HG02884 (cell line): ENCODE results near the gene C4orf50.
"Not testable (repeated sequence)": the region's sequence is repeated elsewhere in the genome, so short reads cannot be mapped to it uniquely, and the experiment has no call there.

Experiments
- ATAC-seq: cut with Tn5 transposase; IDR thresholded peaks from one replicate; pipeline ENCODE4 v1.9.1; 2021; ENCODE audit warnings: mild to moderate bottlenecking, moderate library complexity; ENCODE audit not compliant: unreplicated experiment

C4orf50 gene

DNA sequence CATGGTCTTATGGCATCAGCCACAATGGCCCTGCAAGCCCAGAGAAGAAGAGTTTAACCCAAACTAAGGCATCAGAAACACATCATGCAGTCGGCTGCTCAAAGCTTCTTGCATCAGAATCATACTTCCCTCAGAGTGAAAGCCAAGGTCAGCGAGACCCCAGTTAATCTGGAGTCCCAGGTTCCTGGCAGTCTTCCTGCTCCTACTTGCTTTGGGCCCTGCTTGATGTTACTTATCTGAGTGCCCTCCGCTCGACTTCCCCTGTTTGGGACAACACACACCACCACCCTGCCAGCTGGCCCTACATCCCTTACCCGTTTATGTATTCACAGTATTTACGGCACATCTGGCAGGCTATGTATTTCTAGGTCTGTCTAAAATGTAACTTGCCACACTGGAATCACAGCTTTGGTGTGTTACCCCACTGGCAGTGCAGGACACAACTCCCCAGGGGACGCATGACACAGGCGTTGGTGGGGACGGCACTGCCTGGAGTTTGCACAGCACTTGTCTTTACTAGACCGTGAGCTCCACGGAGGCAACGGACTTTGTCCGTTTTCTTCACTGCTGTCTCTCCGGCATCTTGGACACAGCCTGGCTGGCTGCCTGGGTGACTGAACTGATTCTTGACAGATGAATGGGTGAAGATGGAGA lies 148.1 kb downstream of the C4orf50 start:
- no peak for ATAC-seq

DNA sequence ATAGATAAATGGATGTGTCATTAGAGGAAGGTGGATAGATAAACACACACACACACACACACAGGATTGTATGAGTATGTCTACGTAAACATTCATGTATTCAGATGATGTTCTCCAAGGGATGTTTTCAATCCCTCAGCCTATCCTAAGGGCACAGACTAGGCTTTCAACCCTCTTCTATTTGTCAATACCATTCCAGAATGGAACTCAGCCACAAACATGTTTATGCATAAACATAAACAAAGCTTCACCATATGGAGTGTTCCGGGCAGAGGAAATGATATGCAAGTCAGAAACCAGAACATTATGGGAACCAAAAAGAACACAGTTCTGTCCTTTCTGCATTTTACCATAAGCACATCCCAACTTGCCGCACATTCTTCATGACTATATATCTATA lies 150.4 kb downstream of the C4orf50 start:
- no peak for ATAC-seq

DNA sequence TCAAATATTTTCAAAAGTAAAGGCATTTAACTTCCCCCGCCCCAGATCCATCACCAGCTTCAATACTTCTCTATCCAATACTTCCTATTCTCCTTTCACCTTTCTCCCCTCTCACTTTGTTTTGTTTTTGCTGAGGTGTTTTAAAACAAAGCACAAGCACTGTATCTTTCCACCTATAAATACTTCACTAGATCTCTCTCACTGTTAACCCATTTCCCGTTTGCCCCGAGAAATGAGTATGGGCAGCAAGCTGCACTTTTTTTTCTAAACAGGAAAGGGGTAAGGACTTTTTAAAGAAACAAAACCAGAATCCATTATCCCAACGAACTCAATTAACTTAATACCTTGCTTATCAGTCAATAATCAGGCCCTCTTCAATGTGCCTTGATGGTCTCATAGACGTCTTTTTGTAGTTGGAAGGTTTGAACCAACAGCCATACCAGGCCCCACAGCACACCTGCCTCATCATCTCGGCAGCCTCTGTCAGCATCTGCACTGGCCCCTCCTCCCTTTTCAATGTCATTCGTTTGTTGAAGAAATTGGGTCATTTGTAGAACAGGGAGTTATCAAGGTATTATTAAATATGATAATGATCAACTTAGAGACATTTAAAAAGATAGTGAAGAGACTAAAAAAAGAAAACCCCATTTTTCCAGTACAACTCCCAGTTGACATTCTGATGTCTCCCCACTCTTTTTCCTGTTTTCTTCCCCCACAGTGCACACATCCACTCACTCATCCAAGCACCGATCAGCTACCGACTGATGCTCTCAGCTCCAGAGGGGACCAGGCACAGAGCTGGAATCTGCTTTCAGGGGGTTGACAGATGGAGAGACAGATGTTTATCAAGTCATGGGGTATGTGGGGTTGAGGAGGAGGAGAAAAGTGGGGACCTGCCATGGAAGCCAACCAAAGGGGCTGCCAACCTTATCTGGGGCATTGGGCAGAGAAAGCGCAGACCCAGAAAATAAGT lies 151.1 kb downstream of the C4orf50 start:
- ATAC-seq = no peak

DNA sequence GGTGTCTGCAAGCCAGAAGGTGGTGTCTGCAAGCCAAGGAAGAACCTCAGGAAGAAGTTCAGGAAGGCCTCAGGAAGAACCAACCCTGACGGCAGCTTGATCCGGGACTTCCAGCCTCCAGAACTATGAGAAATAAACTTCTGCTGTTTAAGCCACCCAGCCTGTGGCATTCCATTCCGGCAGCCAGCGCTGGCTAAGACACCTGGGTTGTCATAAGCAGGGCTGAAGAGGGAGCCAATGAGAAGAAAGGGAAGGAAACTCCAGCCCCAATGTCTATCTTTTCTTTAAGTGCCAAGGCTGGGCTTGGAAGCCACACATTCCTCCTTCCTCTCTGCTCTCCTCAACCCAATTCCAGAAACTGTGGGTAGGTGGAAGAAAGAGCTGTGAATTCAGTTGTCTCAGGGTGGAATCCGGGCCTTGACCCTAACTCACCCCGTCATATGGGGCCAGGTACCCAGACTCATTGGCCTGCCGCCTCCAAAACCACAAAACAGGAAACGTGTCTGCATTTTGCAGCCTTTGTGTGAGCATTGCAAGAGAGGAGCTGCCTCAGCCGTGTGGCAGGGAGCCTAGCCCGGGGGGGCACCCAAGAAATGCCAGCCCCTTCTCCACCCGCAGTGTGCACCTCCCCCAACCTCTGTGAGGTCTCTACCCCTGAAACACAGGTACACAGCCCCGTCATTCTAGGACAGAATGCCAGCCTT lies 152.2 kb downstream of the C4orf50 start:
- ATAC-seq = no peak

DNA sequence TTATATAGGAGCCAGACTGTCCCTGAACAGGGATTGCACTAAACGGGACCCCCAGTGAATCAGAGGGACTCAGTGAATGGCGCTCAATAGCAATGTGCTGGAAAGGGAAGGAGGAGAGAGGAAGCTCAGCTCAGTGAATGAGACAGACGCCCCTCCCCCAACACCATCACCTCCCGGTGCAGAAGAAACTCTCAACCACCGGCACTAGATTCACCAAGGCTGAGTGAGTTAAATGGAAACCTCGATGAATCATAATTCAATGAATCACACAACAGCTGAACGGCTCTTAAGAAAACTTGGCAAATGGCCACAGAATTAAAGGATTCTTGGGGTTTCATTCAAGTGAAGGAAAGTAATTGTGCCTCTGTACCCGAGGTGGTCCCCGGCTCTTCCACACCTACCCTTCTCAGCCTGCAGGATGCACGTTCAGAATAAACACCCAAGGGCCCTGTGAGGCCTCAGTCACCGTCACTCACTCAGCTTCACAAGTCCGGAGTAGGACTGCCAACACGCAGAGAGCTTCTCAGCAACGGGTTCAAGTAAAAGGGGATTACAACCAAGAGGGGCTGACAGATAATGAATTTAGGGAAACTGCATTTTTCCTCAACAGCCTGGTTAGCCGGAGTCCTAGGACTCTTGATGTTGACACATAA lies 154.6 kb downstream of the C4orf50 start:
- no peak for ATAC-seq

DNA sequence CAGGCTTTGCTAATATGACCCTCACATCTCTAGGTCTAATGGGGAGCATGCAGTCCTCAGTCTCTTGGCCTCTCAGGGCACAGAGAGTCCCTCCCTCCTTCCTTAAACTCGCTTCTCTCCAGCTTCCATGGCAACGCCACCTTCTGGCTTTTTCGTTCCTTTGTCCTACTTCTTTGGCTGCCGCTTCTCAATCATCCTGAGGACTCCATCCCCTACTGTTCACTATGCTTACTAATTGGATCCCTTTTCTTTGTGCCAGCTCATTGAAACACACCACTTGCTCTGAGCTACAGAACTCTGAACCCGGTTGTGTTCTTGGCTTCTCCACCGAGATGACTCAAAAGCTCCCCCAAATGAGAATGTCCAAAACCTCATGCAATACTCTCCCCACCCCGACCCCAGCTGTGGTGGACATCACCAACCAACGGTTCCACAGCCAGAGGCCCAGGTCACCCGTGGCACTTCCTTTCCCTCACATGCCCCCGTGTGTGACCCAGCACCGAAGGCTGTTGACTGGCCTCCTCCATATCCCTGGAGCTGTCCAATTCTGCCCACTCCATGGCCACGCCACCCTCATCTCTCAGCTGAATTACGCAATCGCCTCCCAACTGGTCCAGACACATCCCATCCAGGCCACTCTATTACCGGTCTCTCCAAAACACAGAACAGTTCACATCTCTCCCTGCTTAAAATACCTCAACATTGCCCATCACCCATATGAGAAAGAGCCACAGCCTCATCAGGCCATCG lies 160.0 kb downstream of the C4orf50 start:
- no peak for ATAC-seq

DNA sequence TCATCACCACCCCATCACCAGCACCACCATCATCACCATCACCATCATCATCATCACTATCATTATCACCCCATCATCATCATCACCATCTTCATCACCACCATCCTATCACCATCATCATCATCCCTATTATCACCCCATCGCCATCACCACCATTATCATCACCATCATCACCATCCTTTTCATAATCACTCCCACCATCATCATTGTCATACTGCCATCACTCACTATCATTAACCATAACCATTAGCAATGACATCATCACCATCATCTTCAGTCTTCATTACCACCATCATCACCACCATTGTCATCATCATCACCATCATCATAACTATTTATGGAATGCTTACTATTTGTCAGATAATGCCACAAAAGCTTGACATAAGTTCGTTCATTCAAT lies 161.0 kb downstream of the C4orf50 start:
- no peak for ATAC-seq

DNA sequence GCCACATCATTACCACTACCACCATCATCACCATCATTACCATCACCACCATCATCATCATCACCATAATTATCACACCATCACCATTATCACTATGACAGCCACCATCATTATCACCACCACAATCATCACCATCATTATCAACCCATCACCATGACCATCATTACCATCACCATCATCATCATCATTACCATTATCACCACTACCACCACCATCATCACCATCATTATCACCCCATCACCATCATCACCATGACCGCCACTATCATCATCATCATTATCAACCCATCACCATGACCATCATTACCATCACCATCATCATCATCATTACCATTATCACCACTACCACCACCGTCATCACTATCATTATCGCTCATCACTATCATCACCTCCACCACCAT lies 161.9 kb downstream of the C4orf50 start:
- ATAC-seq = not testable (repeated sequence)

DNA sequence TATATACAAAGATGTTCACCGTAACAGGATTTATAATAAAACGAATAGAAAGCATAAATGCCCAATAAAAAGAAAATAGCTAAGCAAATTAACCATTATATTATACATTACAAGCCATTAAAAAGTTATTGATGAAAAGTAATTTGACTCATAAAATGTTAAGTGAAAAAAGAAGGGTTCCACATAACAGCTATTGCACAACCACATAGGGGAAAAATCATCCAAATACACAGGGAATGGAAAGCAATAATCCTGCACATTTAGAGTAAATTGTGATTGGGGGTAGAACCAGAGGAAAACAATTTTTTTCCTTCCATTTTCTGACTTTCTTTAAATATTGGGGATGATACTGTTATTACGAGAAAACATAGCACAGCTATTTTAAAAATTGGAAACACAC lies 163.3 kb downstream of the C4orf50 start:
- no peak for ATAC-seq

DNA sequence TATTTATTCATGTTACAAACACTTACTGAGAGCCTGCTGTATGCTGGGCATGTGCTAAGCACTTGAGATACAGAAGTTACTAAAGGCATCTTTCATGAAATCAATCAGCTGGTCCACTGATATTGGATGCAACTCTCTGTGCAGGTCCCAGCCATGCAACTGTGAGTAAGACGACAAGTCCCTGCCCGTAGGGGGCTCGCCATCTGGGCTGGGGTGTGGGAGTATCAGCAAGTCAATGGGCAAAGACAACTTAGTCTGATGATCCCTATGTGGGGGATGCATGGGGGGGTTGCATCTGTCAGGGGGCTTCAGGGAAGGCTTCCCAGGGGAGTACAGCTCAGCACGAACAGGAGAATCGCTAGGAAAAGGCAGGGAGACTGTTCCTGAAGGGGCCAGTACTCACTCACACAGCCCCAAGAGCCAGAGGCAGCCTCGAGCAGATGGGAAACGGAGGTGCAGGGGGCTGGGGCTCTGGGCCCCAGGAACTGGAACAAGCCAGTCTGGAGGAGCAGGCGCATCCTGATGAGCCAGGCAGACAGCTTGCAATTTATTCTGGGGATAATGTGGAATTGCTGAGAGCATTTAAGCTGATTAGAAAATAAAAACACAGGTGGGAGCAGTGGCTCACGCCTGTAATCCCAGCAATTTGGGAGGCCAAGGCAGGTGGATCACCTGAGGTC lies 165.6 kb downstream of the C4orf50 start:
- ATAC-seq = no peak

DNA sequence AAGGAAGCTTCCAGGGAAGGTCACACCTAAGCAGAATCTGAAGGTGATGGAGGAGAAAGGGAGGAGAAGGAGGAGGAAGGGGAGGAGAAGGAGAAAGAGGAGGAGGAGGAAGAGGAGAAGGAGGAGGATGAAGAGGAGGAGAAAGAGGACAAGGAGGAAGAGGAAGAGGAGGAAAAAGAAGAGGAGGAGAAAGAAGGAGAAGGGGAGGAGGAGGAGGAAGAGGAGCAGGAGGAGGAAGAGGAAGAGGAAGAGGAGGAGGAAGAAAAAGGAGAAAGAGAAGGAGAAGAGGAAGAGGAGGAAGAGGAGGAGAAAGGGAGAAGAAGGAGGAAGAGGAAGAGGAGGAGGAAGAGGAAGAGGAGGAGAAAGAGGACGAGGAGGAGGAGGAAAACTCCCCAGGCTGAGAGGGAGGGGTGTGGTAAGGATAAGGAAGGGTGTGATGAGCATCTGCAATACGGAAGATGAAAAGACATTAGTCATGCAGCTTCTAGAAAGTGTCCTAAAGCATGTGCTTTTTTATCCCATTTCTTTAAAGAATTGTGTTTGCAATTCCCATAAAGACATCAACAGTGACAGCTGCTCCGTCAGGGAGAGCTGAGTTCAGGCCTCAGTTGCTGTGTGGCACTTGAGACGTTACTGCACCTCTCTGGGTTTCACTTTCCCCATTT lies 166.5 kb downstream of the C4orf50 start:
- no peak for ATAC-seq
